A673 (cell line): Measurements from ENCODE around the gene KLB.

Source experiments
- CTCF ChIP-seq: fragments of 300-800, 200-600 bp; sonication (generic); conservative IDR thresholded peaks from 2 replicates; pipeline ENCODE4 v1.5.1; 2017; ENCODE audit warnings: low read depth, mild to moderate bottlenecking, antibody characterized with exemption, low read length, moderate library complexity, mixed read lengths
- EZH2 ChIP-seq: fragments of 200-600 bp; sonication (generic); IDR thresholded peaks from 2 replicates; pipeline ENCODE4 v1.6.1; 2017; ENCODE audit warnings: borderline replicate concordance, low read depth, mild to moderate bottlenecking, mixed read lengths, antibody characterized with exemption, low read length; ENCODE audit not compliant: poor library complexity, severe bottlenecking

GRCh38 chr4:39394706-39395105 lies 12.0 kb upstream of the KLB start:
- TF ChIP-seq CTCF (no peak), EZH2 (no peak)
